SJCRH30 (cell line): ENCODE data around the gene RAB35. TPM values are rescaled to one million over a fixed set of nuclear protein-coding genes. Genes with fewer than 3 reads are reported as not detected.
A peak's percentile ranks its signal among the peaks of the same experiment; 100 is the strongest.

Experiments used
- DNase-seq, 2 experiments: peaks; one replicate each; pipeline ENCODE4 v3.0.0-alpha.2; 2015 to 2020
- H3K27ac ChIP-seq: fragments of 250-450 bp; sonication (Bioruptor Pico); 2 replicates; pipeline ENCODE4 v1.5.1; 2020; ENCODE audit warnings: mild to moderate bottlenecking, moderate library complexity
- H3K27me3 ChIP-seq: fragments of 250-450 bp; sonication (Bioruptor Pico); 2 replicates; pipeline ENCODE4 v1.5.1; 2020; ENCODE audit warnings: mild to moderate bottlenecking, moderate library complexity
- H3K36me3 ChIP-seq: fragments of 250-450 bp; sonication (Bioruptor Pico); 2 replicates; pipeline ENCODE4 v1.5.1; 2020; ENCODE audit warnings: mild to moderate bottlenecking, moderate library complexity
- H3K4me1 ChIP-seq: fragments of 250-450 bp; sonication (Bioruptor Pico); 2 replicates; pipeline ENCODE4 v1.5.1; 2020; ENCODE audit warnings: mild to moderate bottlenecking, moderate library complexity
- H3K4me3 ChIP-seq: fragments of 250-450 bp; sonication (Bioruptor Pico); 2 replicates; pipeline ENCODE4 v1.5.1; 2020; ENCODE audit warnings: mild to moderate bottlenecking, moderate library complexity
- H3K9me3 ChIP-seq: fragments of 250-450 bp; sonication (Bioruptor Pico); replicated peaks from 2 replicates; pipeline ENCODE4 v1.5.1; 2020; ENCODE audit warnings: mild to moderate bottlenecking, moderate library complexity
- total RNA-seq: library from RNA; depleted of rRNA; stranded (reverse); fragments of >200 nt; shearing (Covaris generic); gene quantifications from 2 replicates; pipeline ENCODE4 v1.2.3, GENCODE V29; 2014; rRNA removed

Gene RAB35
- total RNA-seq, result 25.4 and 27.6 TPM in 2 replicates

DNA sequence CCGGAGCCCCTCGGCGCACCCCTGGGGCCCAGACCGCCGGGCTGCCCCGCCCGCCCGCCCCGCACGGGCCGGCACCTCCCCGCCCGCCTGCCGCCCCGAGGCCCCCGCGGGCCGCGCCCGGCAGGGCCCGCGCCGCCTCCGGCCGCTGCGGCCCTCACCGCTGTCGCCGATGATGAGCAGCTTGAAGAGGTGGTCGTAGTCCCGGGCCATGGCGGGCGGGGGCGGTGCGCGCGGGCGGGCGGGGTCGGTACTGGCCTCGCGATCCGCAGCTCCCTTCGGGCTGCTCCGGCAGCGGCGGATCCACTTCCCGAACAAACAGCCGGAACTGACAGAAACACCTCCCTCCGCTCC, at the start of gene RAB35:
TSS of gene RAB35 (minus strand) at position 313 of the 351 bp plus-strand sequence. CDS start at position 210, 103 bp downstream.
- Histone ChIP-seq H3K27ac (peak within 1 kb of the TSS; percentile 43), H3K36me3 (no peaks in the 10 kb centered on the region; the same call in 1 of the 2 replicates), H3K4me1 (peaks cover 3% of the 10 kb centered on the region; the same call in 1 of the 2 replicates), H3K27me3 (no peaks in the 10 kb centered on the region), H3K9me3 (no peaks in the 10 kb centered on the region), H3K4me3 (peak within 1 kb of the TSS; percentile 81)
- DNase-seq, result no peak

DNA sequence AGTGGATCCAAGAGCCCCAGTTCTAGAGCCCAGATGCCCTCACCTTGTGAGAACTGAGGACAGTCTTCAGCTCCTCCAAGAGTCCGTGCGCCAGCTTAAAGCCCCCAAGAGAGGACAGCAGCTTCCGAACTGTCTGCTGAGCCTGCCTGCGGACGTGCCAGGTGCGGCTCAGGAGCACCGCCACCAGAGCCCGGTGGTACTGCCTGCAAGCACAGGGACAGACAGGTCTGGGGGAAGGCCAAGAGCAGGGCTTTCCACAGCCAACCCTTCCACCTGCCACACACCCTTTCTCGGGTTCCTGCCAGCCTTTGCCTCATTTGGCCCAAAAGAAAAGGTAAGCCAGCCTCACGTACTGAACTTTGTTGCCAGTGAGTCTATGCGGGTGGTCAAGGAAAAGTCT, 47.7 kb upstream of the RAB35 start:
- Histone ChIP-seq H3K27ac (no peak overlapping the region), H3K9me3 (no peaks in the 10 kb centered on the region), H3K27me3 (no peaks in the 10 kb centered on the region), H3K4me1 (no peaks in the 10 kb centered on the region), H3K4me3 (no peak overlapping the region), H3K36me3 (peaks cover 43% of the 10 kb centered on the region)
- no peak for DNase-seq

DNA sequence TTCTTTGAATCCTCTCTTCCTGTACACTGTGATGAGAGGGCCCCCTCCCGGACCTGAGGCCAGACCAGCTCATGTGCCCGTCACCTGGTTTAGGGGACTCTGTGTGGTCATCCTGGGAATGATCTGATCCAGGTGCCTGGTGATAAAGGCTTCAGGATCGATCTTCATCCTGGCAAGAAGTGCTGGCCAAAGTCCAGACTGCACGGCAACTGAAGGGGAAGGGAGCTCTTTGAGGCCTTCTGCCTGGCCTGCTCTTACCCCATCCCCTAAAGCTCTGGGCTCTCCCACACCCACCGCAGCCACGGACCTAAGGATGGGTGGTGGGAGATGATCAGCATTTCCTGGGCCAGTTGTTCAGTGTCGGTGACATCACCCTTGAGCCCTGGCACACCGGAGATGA, 46.2 kb upstream of the RAB35 start:
- H3K9me3 ChIP-seq, result no peaks in the 10 kb centered on the region
- peaks cover 47% of the 10 kb centered on the region for H3K36me3 ChIP-seq
- DNase-seq, result no peak
- no peaks in the 10 kb centered on the region for H3K27me3 ChIP-seq
- H3K4me1 ChIP-seq, result no peaks in the 10 kb centered on the region
- no peak overlapping the region for H3K4me3 ChIP-seq
- no peak overlapping the region for H3K27ac ChIP-seq

DNA sequence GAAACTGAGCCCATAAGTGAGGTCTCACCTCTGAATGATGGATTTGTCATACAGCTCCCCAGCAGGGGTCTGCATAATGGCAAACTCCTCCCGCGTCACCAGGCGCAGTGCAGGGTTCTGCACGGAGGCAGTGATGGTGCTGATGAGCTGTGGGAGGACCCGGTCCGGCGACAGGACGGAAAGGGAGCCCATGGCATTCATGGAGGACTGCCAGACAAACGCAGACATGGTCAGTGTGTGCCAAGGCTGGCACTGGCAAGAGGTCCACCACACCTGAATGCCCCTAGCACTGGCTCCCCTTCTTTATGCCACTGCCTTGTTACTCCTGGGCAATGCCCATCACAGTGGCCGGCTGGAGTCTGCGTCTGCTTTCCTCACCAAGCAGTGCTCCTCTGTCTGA, 45.3 kb upstream of the RAB35 start:
- H3K27ac ChIP-seq, result no peak overlapping the region
- no peak for DNase-seq
- no peaks in the 10 kb centered on the region for H3K27me3 ChIP-seq
- peaks cover 51% of the 10 kb centered on the region for H3K36me3 ChIP-seq
- H3K9me3 ChIP-seq, result no peaks in the 10 kb centered on the region
- no peaks in the 10 kb centered on the region for H3K4me1 ChIP-seq
- H3K4me3 ChIP-seq, result no peak overlapping the region

DNA sequence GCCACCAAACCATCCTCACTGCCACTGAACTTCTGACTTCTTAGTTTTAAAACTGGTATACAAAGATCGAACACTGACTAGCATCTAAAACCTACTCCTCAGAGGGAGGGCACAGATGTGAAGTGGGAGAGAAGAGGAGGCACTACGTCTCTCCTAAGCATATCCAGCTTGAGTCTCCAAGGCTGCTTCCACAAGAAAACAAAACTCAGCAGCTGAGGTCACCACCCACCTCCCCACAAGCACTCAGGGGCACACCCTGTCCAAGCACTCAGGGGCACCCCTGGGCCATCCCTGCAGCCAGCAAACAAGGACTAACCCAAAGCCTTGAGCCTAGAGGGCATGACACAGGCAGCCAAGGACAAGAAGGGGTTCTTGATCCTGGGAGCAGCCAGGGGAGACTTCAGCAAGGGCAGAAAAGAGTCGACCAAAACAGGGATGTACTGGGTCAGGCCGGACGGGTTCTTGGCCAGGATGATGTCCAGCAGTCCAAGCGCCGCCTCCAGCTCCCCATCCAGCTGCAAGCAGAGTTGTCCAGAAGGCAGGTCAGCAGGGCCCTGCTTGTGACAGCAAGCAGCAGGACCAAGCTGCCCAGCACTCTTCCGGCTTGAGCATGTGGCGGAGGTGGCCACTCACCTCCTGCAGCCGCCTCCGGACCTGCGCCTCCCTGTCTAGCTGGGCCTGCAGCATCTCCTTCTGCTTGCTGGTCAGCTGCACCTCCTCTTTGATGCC, 43.1 kb upstream of the RAB35 start:
- no peaks in the 10 kb centered on the region for H3K9me3 ChIP-seq
- H3K27ac ChIP-seq, result no peak overlapping the region
- DNase-seq, result no peak
- H3K4me3 ChIP-seq, result no peak overlapping the region
- no peaks in the 10 kb centered on the region for H3K27me3 ChIP-seq
- H3K36me3 ChIP-seq, result peaks cover 66% of the 10 kb centered on the region
- H3K4me1 ChIP-seq, result no peaks in the 10 kb centered on the region

DNA sequence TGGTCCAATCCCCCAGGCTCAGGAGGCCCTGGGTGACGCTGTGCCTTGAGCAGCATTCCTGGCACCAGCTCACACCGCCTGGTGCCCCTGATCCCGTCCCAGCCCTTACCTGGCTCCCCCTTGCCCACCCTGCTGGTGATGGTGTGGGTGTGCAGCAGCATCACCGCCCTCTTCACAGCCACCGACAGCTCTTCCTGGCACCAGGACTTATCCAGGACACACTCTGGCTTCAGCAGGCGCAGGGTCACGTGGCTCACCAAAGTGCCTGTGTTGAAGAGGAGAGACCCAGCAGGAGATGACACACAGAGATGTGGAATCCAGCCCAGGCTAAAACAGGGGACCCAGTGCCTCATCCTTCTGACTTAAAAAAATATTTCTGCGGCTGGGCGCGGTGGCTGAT, 41.8 kb upstream of the RAB35 start:
- Histone ChIP-seq H3K36me3 (peaks cover 77% of the 10 kb centered on the region), H3K9me3 (no peaks in the 10 kb centered on the region), H3K4me3 (no peak overlapping the region), H3K27me3 (no peaks in the 10 kb centered on the region), H3K27ac (no peak overlapping the region), H3K4me1 (no peaks in the 10 kb centered on the region)
- no peak for DNase-seq

DNA sequence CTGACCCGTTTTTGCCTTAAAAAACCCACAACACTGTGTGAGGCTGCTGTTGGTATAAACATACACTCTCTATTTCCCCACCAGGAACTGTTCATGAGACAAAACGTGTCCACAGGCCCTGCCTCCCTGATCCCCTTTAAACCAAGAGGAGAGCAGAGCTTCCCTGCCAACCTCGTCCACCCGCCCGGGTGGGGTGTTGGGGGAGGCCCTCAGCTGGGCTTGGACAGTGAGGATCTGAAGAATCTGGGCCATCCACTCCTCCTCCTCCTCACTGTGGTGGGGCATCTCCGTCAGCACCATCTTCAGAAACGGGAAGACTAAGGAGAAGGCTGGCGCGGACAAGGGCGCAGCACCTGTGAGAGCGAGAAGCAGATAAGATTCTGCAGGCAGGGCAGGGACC, 41.1 kb upstream of the RAB35 start:
- Histone ChIP-seq H3K4me3 (no peak overlapping the region), H3K27me3 (no peaks in the 10 kb centered on the region), H3K9me3 (no peaks in the 10 kb centered on the region), H3K27ac (no peak overlapping the region), H3K36me3 (peaks cover 82% of the 10 kb centered on the region), H3K4me1 (no peaks in the 10 kb centered on the region)
- DNase-seq, result no peak

DNA sequence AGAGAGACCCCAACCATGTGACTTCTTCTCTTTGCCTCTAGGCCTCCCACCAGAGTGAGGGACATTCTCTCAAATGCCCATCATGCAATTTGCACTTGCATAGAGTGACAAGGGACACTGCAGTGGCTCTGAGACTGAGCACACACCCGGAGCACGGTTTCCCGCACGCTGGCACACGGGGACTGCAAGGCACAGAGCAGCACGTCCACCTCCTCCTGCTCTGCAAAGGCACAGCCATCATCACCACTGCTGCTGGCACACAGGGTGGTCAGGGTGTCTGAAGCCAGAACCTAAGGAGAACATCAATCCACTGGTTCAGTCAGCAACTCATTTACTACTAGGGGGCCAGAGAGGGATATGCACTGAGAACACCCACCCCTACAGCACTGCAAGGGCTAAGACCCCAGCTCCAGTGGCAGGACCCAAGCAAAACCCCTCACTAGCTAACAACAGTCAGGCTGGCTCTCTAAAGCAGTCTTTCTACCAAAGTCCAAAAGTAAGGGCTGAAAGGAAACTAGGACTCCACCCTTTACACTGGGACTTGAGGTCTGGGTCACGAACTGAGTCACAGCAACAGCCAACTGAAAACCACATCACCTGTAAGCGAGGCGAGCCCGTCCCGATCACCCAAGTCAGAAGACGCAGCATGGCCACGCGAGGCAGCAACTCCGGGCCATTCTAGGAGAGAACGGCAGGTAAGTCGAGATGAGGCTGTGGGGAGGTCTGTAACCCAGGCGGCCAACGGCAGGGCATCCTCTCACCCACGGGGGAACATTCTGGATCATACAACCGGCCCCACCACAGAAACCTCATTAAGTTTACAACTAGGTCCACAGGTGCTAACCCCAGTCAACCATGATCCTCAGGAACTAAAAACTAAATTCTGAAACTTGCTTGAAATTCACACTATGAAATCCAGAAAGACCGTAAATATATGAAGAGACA, 40.0 kb upstream of the RAB35 start:
- no peaks in the 10 kb centered on the region for H3K4me1 ChIP-seq
- H3K9me3 ChIP-seq, result no peaks in the 10 kb centered on the region
- H3K4me3 ChIP-seq, result no peak overlapping the region
- no peaks in the 10 kb centered on the region for H3K27me3 ChIP-seq
- H3K27ac ChIP-seq, result no peak overlapping the region
- no peak for DNase-seq
- peaks cover 77% of the 10 kb centered on the region for H3K36me3 ChIP-seq

DNA sequence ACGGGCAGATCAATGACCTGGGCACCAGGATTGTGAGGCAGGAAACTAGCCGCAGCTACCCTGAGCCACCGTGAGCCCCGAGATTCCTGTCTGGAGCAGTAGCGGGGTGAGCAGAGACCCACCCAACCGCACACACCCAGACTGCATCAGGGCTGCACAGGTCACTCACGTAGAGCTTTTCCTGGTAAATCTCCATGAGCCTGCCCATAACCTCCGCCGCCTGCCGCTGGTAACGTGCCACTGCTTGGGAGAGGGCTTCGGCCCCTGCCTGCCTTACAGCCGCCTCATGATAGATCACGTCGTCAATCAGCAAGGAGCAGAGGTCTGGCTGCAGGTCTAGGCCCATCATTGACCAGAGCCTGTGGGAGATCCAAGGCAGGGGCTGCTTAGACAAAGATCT, 38.5 kb upstream of the RAB35 start:
- H3K36me3 ChIP-seq, result peaks cover 65% of the 10 kb centered on the region
- H3K9me3 ChIP-seq, result no peaks in the 10 kb centered on the region
- no peaks in the 10 kb centered on the region for H3K4me1 ChIP-seq
- no peak for DNase-seq
- no peak overlapping the region for H3K4me3 ChIP-seq
- H3K27ac ChIP-seq, result no peak overlapping the region
- no peaks in the 10 kb centered on the region for H3K27me3 ChIP-seq

DNA sequence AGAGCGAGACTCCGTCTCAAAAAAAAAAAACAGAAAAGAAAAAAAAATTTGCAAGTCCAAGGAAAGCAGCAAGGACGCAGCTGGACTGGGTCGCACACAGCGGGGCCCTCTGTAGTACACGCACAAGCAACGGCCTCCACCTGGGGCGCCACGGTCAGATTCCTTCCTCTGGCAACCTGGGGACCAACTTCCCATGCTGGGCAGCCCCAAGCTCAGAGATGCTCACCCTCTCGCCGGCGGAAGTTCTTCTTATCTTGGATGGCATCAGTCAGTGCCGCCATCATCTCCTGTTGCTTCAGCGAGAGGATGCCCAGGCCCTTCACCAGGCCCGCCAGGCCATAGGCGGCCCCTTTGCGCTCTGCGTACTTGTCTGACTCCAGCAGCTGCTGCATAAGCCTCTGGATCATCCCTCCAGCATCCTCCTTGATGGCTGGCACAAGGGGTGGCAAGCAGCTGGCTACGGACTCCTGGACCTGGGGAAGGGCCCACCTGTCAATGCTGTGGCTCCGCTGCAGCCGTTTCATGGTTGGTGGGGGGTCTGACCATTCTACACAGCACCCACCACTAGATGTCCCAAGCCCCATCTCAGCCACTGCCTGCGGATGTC, 34.5 kb upstream of the RAB35 start:
- no peaks in the 10 kb centered on the region for H3K27me3 ChIP-seq
- DNase-seq, result no peak
- peaks cover 64% of the 10 kb centered on the region for H3K36me3 ChIP-seq
- no peak overlapping the region for H3K4me3 ChIP-seq
- no peaks in the 10 kb centered on the region for H3K4me1 ChIP-seq
- H3K9me3 ChIP-seq, result no peaks in the 10 kb centered on the region
- no peak overlapping the region for H3K27ac ChIP-seq

DNA sequence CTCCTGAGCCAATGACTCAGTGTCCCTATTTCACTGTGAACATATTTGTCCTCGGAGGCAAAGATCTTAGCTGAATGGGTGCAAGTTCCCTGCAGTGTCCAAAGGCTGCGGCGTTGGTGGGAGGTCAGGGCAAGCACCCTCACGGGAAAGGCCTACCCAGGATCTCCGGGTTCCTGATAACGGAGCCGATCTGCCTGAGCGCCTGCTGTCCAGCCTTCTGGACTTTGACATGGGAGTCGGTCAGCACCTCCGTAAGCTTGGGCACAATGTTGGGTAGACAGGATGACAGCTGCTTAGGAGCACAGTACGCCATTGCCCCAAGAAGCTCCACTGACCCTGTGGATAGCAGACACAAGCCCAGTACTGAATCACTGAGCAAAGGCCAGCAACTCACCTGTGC, 31.5 kb upstream of the RAB35 start:
- Histone ChIP-seq H3K36me3 (peaks cover 53% of the 10 kb centered on the region), H3K4me3 (no peak overlapping the region), H3K4me1 (no peaks in the 10 kb centered on the region), H3K27me3 (no peaks in the 10 kb centered on the region), H3K27ac (no peak overlapping the region), H3K9me3 (no peaks in the 10 kb centered on the region)
- no peak for DNase-seq

DNA sequence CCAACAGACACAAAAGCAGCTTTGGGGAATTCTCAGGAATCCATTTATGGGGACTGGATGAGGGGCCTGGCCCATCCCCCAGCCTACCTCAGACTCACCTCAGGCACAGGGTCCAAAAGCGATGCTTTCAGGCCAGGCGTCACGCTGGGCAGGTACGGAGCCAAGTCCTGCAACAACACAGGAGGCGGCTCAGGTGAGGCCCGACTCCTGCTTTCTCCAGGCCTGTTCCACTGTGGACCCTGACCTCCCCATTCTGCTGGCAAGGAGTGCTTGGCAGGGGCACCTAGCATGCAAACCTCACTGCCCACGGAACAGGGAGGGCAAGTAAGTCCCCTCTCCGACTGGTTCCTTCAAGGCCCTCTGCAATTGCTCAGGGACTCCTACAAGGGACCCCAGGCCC, 28.6 kb upstream of the RAB35 start:
- H3K27me3 ChIP-seq, result no peaks in the 10 kb centered on the region
- DNase-seq, result no peak
- H3K4me1 ChIP-seq, result no peaks in the 10 kb centered on the region
- no peaks in the 10 kb centered on the region for H3K9me3 ChIP-seq
- peaks cover 68% of the 10 kb centered on the region for H3K36me3 ChIP-seq
- H3K27ac ChIP-seq, result no peak overlapping the region
- no peak overlapping the region for H3K4me3 ChIP-seq

DNA sequence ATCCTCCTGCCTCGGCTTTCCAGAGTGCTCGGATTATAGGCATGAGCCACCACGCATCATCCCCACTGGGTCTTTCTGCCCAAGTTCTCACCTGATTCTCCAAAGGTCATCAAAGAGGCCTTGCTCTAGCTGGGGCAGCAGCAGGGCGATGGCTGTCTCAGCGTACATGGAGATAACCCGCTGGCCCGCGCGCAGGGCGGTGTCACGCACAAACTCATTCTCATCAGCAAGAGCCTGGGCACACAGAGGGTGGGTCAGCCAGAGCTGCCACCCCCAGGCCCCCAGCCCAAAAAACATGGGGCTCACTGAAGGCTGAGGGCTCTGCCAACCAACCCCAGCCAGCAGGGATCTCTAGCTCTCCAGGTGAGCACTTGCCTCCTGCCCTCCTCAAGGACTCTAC, 27.7 kb upstream of the RAB35 start:
- no peak overlapping the region for H3K27ac ChIP-seq
- no peaks in the 10 kb centered on the region for H3K4me1 ChIP-seq
- peaks cover 64% of the 10 kb centered on the region for H3K36me3 ChIP-seq
- DNase-seq, result no peak
- no peak overlapping the region for H3K4me3 ChIP-seq
- H3K27me3 ChIP-seq, result no peaks in the 10 kb centered on the region
- H3K9me3 ChIP-seq, result no peaks in the 10 kb centered on the region

DNA sequence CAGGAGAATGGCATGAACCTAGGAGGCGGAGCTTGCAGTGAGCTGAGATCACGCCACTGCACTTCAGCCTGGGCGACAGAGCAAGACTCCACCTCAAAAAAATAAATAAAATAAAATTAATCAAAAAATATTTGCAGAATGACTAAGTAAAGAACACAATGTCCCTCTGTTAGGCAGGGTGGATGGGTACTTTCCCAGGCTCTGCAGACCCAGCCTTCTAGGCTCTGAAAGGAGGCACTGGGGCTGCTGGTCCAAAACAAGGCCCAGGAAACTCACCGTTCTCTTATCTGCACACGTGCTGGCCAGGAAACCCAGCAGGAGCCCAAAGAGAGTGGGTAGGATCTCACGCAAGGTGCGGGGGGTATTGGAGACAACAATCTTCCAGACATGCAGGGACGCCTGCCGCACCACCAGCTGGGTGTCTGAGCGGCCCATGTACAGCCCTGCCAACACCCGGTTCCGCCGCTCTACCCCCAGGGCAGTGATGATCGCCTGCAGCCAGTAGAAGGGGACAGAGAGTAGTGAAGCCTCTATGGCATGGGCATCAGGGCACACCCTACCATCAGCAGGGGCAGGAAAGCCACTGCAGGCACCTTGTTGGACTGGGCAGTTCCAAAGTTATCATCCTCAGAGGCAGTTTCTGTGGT, 25.8 kb upstream of the RAB35 start:
- Histone ChIP-seq H3K4me1 (no peaks in the 10 kb centered on the region), H3K27ac (no peak overlapping the region), H3K9me3 (no peaks in the 10 kb centered on the region), H3K27me3 (no peaks in the 10 kb centered on the region), H3K4me3 (no peak overlapping the region), H3K36me3 (peaks cover 68% of the 10 kb centered on the region)
- DNase-seq, result no peak

DNA sequence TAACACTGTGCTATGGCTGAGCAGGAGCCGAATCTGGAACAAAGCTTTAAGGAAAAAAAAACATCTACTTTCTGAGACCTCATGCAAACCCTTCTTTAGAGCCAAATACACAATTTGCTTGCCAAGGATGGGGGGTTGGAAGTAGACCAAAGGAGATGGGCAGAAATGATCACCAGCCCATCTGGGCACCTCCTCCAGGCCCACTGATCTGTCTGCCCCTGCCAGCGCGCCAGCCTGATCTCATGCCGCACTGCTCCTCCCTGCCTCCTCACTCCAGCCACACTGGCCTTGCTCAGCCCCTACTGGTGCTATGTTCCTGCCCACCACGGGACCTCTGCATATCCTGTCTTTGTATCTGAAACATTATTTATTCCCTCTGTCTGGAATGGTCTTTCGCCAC, 24.8 kb upstream of the RAB35 start:
- Histone ChIP-seq H3K4me1 (no peaks in the 10 kb centered on the region), H3K27me3 (no peaks in the 10 kb centered on the region), H3K27ac (no peak overlapping the region), H3K36me3 (peaks cover 67% of the 10 kb centered on the region), H3K9me3 (no peaks in the 10 kb centered on the region), H3K4me3 (no peak overlapping the region)
- DNase-seq, result no peak
